BLaER1 treated with 17β-estradiol and CSF1 and Interleukin-3, amounts not matched to agents 10 nM and 100 nM (cell line): Measurements from ENCODE around the gene RGS10.
A peak's percentile ranks its signal among the peaks of the same experiment; 100 is the strongest.

Source experiments
- H3K27ac ChIP-seq, 11 experiments: shearing (Covaris generic); formaldehyde crosslinking; 2 replicates each; pipeline ENCODE4 v1.8.1; 2022
- H3K27me3 ChIP-seq, 11 experiments: shearing (Covaris generic); formaldehyde crosslinking; 2 replicates each; pipeline ENCODE4 v1.8.1; 2022
- H3K36me3 ChIP-seq, 11 experiments: shearing (Covaris generic); formaldehyde crosslinking; 2 replicates each; pipeline ENCODE4 v1.8.1; 2022
- H3K4me1 ChIP-seq, 10 experiments: shearing (Covaris generic); formaldehyde crosslinking; 2 replicates each; pipeline ENCODE4 v1.8.1; 2022
- H3K4me2 ChIP-seq, 11 experiments: shearing (Covaris generic); formaldehyde crosslinking; 2 replicates each; pipeline ENCODE4 v1.8.1; 2022
- H3K4me3 ChIP-seq, 10 experiments: shearing (Covaris generic); formaldehyde crosslinking; 2 replicates each; pipeline ENCODE4 v1.8.1; 2022
- H3K9ac ChIP-seq, 11 experiments: shearing (Covaris generic); formaldehyde crosslinking; 2 replicates each; pipeline ENCODE4 v1.8.1; 2022
- H3K9me3 ChIP-seq, 11 experiments: shearing (Covaris generic); formaldehyde crosslinking; replicated peaks in 1 of 11; 2 replicates each; pipeline ENCODE4 v1.8.1; 2022
- H4K20me1 ChIP-seq, 11 experiments: shearing (Covaris generic); formaldehyde crosslinking; 2 replicates each; pipeline ENCODE4 v1.8.1; 2022
- Cebpa-rat ChIP-seq, 11 experiments: shearing (Covaris generic); IDR thresholded peaks; 2 replicates each; pipeline ENCODE4 v1.8.1; 2022

The RGS10 gene

GRCh38 chr10:119541459-119542356, 811 bp downstream of the RGS10 start:
- TF ChIP-seq Cebpa-rat (IDR thresholded peaks at IDR 0.05): no peak
- Histone ChIP-seq H3K27me3 (peaks cover 0 to 19% (median 16%) of the 10 kb centered on the region in 11 experiments; a peak in 14 of 22 replicates), H3K4me1 (peaks cover 57 to 72% (median 69%) of the 10 kb centered on the region in 10 experiments), H3K4me2 (peak overlapping the region; percentile 94 to 100 (median 99)), H3K4me3 (peak overlapping the region; percentile 75 to 89 (median 82)), H3K36me3 (no peaks in the 10 kb centered on the region), H3K27ac (peak overlapping the region; percentile 45 to 86 (median 81); a peak in 21 of 22 replicates), H4K20me1 (peaks cover 31 to 57% (median 49%) of the 10 kb centered on the region in 11 experiments; a peak in 20 of 22 replicates), H3K9me3 (no peaks in the 10 kb centered on the region), H3K9ac (peak overlapping the region; percentile 73 to 87 (median 83))

- TF ChIP-seq Cebpa-rat (IDR thresholded peaks at IDR 0.05): no peak
- Histone ChIP-seq H3K4me2 (peak overlapping the region; percentile 94 to 100 (median 99)), H3K4me3 (peak overlapping the region; percentile 75 to 89 (median 82); a peak in 19 of 20 replicates), H3K9me3 (no peaks in the 10 kb centered on the region), H3K36me3 (peaks cover 0 to 5% (median 0%) of the 10 kb centered on the region in 11 experiments; a peak in 3 of 22 replicates), H3K27ac (no peak overlapping the region), H3K27me3 (peaks cover 0 to 19% (median 16%) of the 10 kb centered on the region in 11 experiments; a peak in 14 of 22 replicates), H3K4me1 (peaks cover 64 to 79% (median 75%) of the 10 kb centered on the region in 10 experiments), H4K20me1 (peaks cover 35 to 64% (median 54%) of the 10 kb centered on the region in 11 experiments; a peak in 20 of 22 replicates), H3K9ac (peak overlapping the region in 5 of 11 experiments; percentile 79 to 85 (median 83); a peak in 6 of 22 replicates)
Observed at GRCh38 chr10:119541046-119541445, 1.5 kb downstream of the RGS10 start.

GRCh38 chr10:119540038-119540437, 2.5 kb downstream of the RGS10 start:
- H3K36me3 ChIP-seq: peaks cover 0 to 12% (median 0%) of the 10 kb centered on the region in 11 experiments; a peak in 3 of 22 replicates
- no peaks in the 10 kb centered on the region for H3K9me3 ChIP-seq
- H3K4me2 ChIP-seq: peak overlapping the region; percentile 94 to 100 (median 99)
- no peak overlapping the region for H3K9ac ChIP-seq
- no peak overlapping the region for H3K27ac ChIP-seq
- peaks cover 74 to 85% (median 78%) of the 10 kb centered on the region in 10 experiments for H3K4me1 ChIP-seq
- H3K4me3 ChIP-seq: no peak overlapping the region; a peak in 1 of 20 replicates
- H3K27me3 ChIP-seq: peaks cover 0 to 19% (median 16%) of the 10 kb centered on the region in 11 experiments; a peak in 14 of 22 replicates
- H4K20me1 ChIP-seq: peaks cover 39 to 74% (median 62%) of the 10 kb centered on the region in 11 experiments; a peak in 20 of 22 replicates
- no peak for TF ChIP-seq Cebpa-rat (IDR thresholded peaks at IDR 0.05)

GRCh38 chr10:119539359-119539825, 3.1 kb downstream of the RGS10 start:
- Histone ChIP-seq H4K20me1 (peaks cover 39 to 81% (median 62%) of the 10 kb centered on the region in 11 experiments; a peak in 20 of 22 replicates), H3K9me3 (no peaks in the 10 kb centered on the region), H3K4me3 (peak overlapping the region in 1 of 10 experiments; percentile 41; a peak in 2 of 20 replicates), H3K27ac (no peak overlapping the region), H3K36me3 (peaks cover 0 to 18% (median 0%) of the 10 kb centered on the region in 11 experiments; a peak in 4 of 22 replicates), H3K9ac (peak overlapping the region in 2 of 11 experiments; percentile 24 to 36; a peak in 2 of 22 replicates), H3K4me2 (peak overlapping the region; percentile 90 to 100 (median 99)), H3K4me1 (peaks cover 72 to 84% (median 76%) of the 10 kb centered on the region in 10 experiments), H3K27me3 (peaks cover 0 to 19% (median 16%) of the 10 kb centered on the region in 11 experiments; a peak in 14 of 22 replicates)
- no peak for TF ChIP-seq Cebpa-rat (IDR thresholded peaks at IDR 0.05)

- Histone ChIP-seq H3K27ac (peak overlapping the region in 3 of 11 experiments; percentile 10 to 36 (median 20); a peak in 3 of 22 replicates), H3K4me3 (peak overlapping the region in 3 of 10 experiments; percentile 15 to 41 (median 29); a peak in 3 of 20 replicates), H3K4me2 (peak overlapping the region; percentile 90 to 100 (median 99)), H3K36me3 (peaks cover 0 to 19% (median 0%) of the 10 kb centered on the region in 11 experiments; a peak in 4 of 22 replicates), H3K27me3 (peaks cover 0 to 19% (median 16%) of the 10 kb centered on the region in 11 experiments; a peak in 14 of 22 replicates), H3K4me1 (peaks cover 66 to 79% (median 71%) of the 10 kb centered on the region in 10 experiments), H3K9ac (peak overlapping the region in 7 of 11 experiments; percentile 5 to 36 (median 27); a peak in 12 of 22 replicates), H4K20me1 (peaks cover 39 to 86% (median 62%) of the 10 kb centered on the region in 11 experiments; a peak in 20 of 22 replicates), H3K9me3 (no peaks in the 10 kb centered on the region)
- no peak for TF ChIP-seq Cebpa-rat (IDR thresholded peaks at IDR 0.05)
Observed at GRCh38 chr10:119538632-119539358, 3.7 kb downstream of the RGS10 start.

- Histone ChIP-seq H3K36me3 (peaks cover 0 to 19% (median 0%) of the 10 kb centered on the region in 11 experiments; a peak in 4 of 22 replicates), H3K9ac (peak overlapping the region in 8 of 11 experiments; percentile 5 to 57 (median 30); a peak in 12 of 22 replicates)
Observed at GRCh38 chr10:119537953-119538630, 4.4 kb downstream of the RGS10 start.

GRCh38 chr10:119536508-119537025, 6.0 kb downstream of the RGS10 start:
- H3K4me3 ChIP-seq: no peak overlapping the region
- no peak overlapping the region; a peak in 1 of 22 replicates for H3K9ac ChIP-seq
- peaks cover 56 to 77% (median 64%) of the 10 kb centered on the region in 10 experiments for H3K4me1 ChIP-seq
- H3K4me2 ChIP-seq: peak overlapping the region in 10 of 11 experiments; percentile 0 to 100 (median 96); a peak in 13 of 22 replicates
- peaks cover 0 to 13% (median 10%) of the 10 kb centered on the region in 11 experiments; a peak in 13 of 22 replicates for H3K27me3 ChIP-seq
- TF ChIP-seq Cebpa-rat (IDR thresholded peaks at IDR 0.05): no peak
- H3K27ac ChIP-seq: peak overlapping the region in 1 of 11 experiments; percentile 11; a peak in 2 of 22 replicates
- no peaks in the 10 kb centered on the region for H3K9me3 ChIP-seq
- H3K36me3 ChIP-seq: peaks cover 0 to 19% (median 0%) of the 10 kb centered on the region in 11 experiments; a peak in 5 of 22 replicates
- H4K20me1 ChIP-seq: peaks cover 34 to 100% (median 58%) of the 10 kb centered on the region in 11 experiments; a peak in 20 of 22 replicates

More at GRCh38 chr10:119537953-119538630, 4.4 kb downstream of the RGS10 start:
- Histone ChIP-seq H3K4me1 (peaks cover 63 to 73% (median 67%) of the 10 kb centered on the region in 10 experiments), H3K4me3 (peak overlapping the region in 3 of 10 experiments; percentile 15 to 41 (median 29); a peak in 3 of 20 replicates), H4K20me1 (peaks cover 39 to 94% (median 62%) of the 10 kb centered on the region in 11 experiments; a peak in 20 of 22 replicates), H3K4me2 (peak overlapping the region; percentile 90 to 100 (median 99)), H3K9me3 (no peaks in the 10 kb centered on the region), H3K27ac (peak overlapping the region in 3 of 11 experiments; percentile 10 to 36 (median 20); a peak in 3 of 22 replicates), H3K27me3 (peaks cover 0 to 19% (median 16%) of the 10 kb centered on the region in 11 experiments; a peak in 14 of 22 replicates)
- TF ChIP-seq Cebpa-rat (IDR thresholded peaks at IDR 0.05): no peak
